Caco-2 (cell line): ENCODE measurements around the gene SHF. TPM values are rescaled to one million over a fixed set of nuclear protein-coding genes. Genes with fewer than 3 reads are reported as not detected.

Experiments used
- BruUV-seq: library from RNA; stranded (reverse); fragments of 400-500 nt; replicated peaks from 2 replicates; lab custom pipeline; 2021; lab: Mats Ljungman, UMichigan
- CTCF ChIA-PET: fragments of 300-600 bp; sonication (Branson Sonifier 250); formaldehyde crosslinking; loops from one replicate; lab custom pipeline; 2022; ENCODE audit warnings: antibody characterized with exemption; lab: Charles Lee
- POLR2A ChIA-PET: fragments of 300-600 bp; sonication (Branson Sonifier 250); formaldehyde crosslinking; loops from one replicate; lab custom pipeline; 2022; ENCODE audit warnings: antibody characterized with exemption; lab: Charles Lee
- DNase-seq, 2 experiments: peaks; one replicate each; pipeline versions ENCODE4 v3.0.0 to v3.0.0-alpha.2; 2020 to 2022
- H3K27me3 ChIP-seq: replicated peaks from 2 replicates; pipeline ENCODE4 v1.6.0; 2011; ENCODE audit warnings: low read length; ENCODE audit not compliant: control insufficient read depth, insufficient read depth
- H3K36me3 ChIP-seq: 2 replicates; pipeline ENCODE4 v1.5.1; 2011; ENCODE audit warnings: low read length; ENCODE audit not compliant: control insufficient read depth, insufficient read depth
- H3K4me1 ChIP-seq: fragments of 250-450 bp; sonication (Bioruptor Pico); 2 replicates; pipeline ENCODE4 v1.5.1; 2020; ENCODE audit warnings: mild to moderate bottlenecking
- H3K4me3 ChIP-seq: 2 replicates; pipeline ENCODE4 v1.5.1; 2011; ENCODE audit warnings: low read depth, mild to moderate bottlenecking, control low read depth, low read length
- H3K9me3 ChIP-seq: fragments of 250-450 bp; sonication (Bioruptor Pico); 2 replicates; pipeline ENCODE4 v1.5.1; 2020; ENCODE audit warnings: mild to moderate bottlenecking, moderate library complexity
- H3K27ac Mint-ChIP-seq: one replicate; pipeline ENCODE4 v1.8.0; 2022; ENCODE audit warnings: mixed read lengths; ENCODE audit not compliant: unreplicated experiment
- H3K27me3 Mint-ChIP-seq: one replicate; pipeline ENCODE4 v1.8.0; 2022; ENCODE audit warnings: mixed read lengths; ENCODE audit not compliant: insufficient read depth, unreplicated experiment
- H3K36me3 Mint-ChIP-seq: one replicate; pipeline ENCODE4 v1.8.0; 2022; ENCODE audit warnings: mild to moderate bottlenecking, mixed read lengths; ENCODE audit not compliant: insufficient read depth, unreplicated experiment
- H3K4me1 Mint-ChIP-seq: one replicate; pipeline ENCODE4 v1.8.0; 2022; ENCODE audit warnings: low read depth, mixed read lengths; ENCODE audit not compliant: unreplicated experiment
- H3K4me3 Mint-ChIP-seq: one replicate; pipeline ENCODE4 v1.8.0; 2022; ENCODE audit warnings: mild to moderate bottlenecking, moderate library complexity, mixed read lengths; ENCODE audit not compliant: unreplicated experiment
- H3K9me3 Mint-ChIP-seq: one replicate; pipeline ENCODE4 v1.8.0; 2022; ENCODE audit warnings: mixed read lengths; ENCODE audit not compliant: unreplicated experiment
- CTCF ChIP-seq, 2 experiments: fragments of 200-600 bp in 1 of 2; IDR thresholded peaks; 1 replicate in 1 of 2; 2 replicates in 1 of 2; pipeline versions ENCODE4 v1.5.1 to v1.8.0; 2011 to 2022; ENCODE audit warnings: antibody characterized with exemption in 1 of 2, control low read depth in 1 of 2, inconsistent platforms in 1 of 2, low read depth in 1 of 2, low read length in 1 of 2, mild to moderate bottlenecking in 1 of 2, moderate library complexity in 1 of 2; ENCODE audit not compliant: insufficient read depth in 1 of 2, severe bottlenecking in 1 of 2, unreplicated experiment in 1 of 2
- intact Hi-C: fragments of 100-400 bp; cut with micrococcal nuclease; formaldehyde crosslinking; loops from one replicate; pipeline ENCODE4 v1.10.0; 2022; ENCODE audit not compliant: unreplicated experiment
- total RNA-seq: library from RNA; stranded (reverse); gene quantifications from 2 replicates; pipeline ENCODE4 v1.2.3, GENCODE V29; 2022

SHF gene
- total RNA-seq, 1 experiment from 2014 or later = 11.9 TPM

- POLR2A ChIA-PET = no interaction called here
- H3K4me1 ChIP-seq = no peaks in the 10 kb centered on the region
- H3K4me3 Mint-ChIP-seq = no peak overlapping the region
- no peaks in the 10 kb centered on the region for H3K9me3 ChIP-seq
- no peaks in the 10 kb centered on the region for H3K27me3 ChIP-seq
- DNase-seq = no peak
- 0 out of 2 replicates have a peak, but pooled peaks cover 1% of the 10 kb centered on the region for H3K36me3 ChIP-seq
- BruUV-seq = no TSS peak
- no peak for TF ChIP-seq CTCF (IDR thresholded peaks at IDR 0.05; ENCODE audit: insufficient read depth in 1 of 2, low read depth in 1 of 2, low read length in 1 of 2, severe bottlenecking in 1 of 2, unreplicated experiment in 1 of 2)
- intact Hi-C loops = no loop called here
- CTCF ChIA-PET = interaction anchor here (2.0 kb wide), 1 partner anchor 17 kb away, joined by 6 read pairs; no protein-coding TSS in a partner anchor
- H3K36me3 Mint-ChIP-seq = no peaks in the 10 kb centered on the region
- no peak overlapping the region for H3K27ac Mint-ChIP-seq
- no peak overlapping the region for H3K4me3 ChIP-seq
- no peaks in the 10 kb centered on the region for H3K9me3 Mint-ChIP-seq
- no peaks in the 10 kb centered on the region for H3K27me3 Mint-ChIP-seq
- H3K4me1 Mint-ChIP-seq = no peaks in the 10 kb centered on the region
Observed at GRCh38 chr15:45180201-45180600, 7.6 kb downstream of the SHF start.

- H3K4me1 Mint-ChIP-seq = no peaks in the 10 kb centered on the region
- H3K36me3 Mint-ChIP-seq = no peaks in the 10 kb centered on the region
- no peak overlapping the region for H3K4me3 Mint-ChIP-seq
- no peaks in the 10 kb centered on the region for H3K9me3 Mint-ChIP-seq
- TF ChIP-seq CTCF (IDR thresholded peaks at IDR 0.05; ENCODE audit: insufficient read depth in 1 of 2, low read depth in 1 of 2, low read length in 1 of 2, severe bottlenecking in 1 of 2, unreplicated experiment in 1 of 2) = peak; percentile 37 to 49
- H3K27me3 ChIP-seq = no peaks in the 10 kb centered on the region
- H3K27ac Mint-ChIP-seq = no peak overlapping the region
- no peaks in the 10 kb centered on the region for H3K9me3 ChIP-seq
- intact Hi-C loops = no loop called here
- no TSS peak for BruUV-seq
- POLR2A ChIA-PET = no interaction called here
- peak in 1 of 2 experiments; percentile 54 for DNase-seq
- no peak overlapping the region for H3K4me3 ChIP-seq
- H3K27me3 Mint-ChIP-seq = no peaks in the 10 kb centered on the region
- H3K4me1 ChIP-seq = no peaks in the 10 kb centered on the region
- CTCF ChIA-PET = interaction anchor here (2.0 kb wide), 1 partner anchor 16 kb away, joined by 6 read pairs; no protein-coding TSS in a partner anchor
- 0 out of 2 replicates have a peak, but pooled peaks cover 1% of the 10 kb centered on the region for H3K36me3 ChIP-seq
Observed at GRCh38 chr15:45179221-45179985, 8.4 kb downstream of the SHF start.

GRCh38 chr15:45177285-45177684, 10.5 kb downstream of the SHF start:
- Histone ChIP-seq H3K4me3 (no peak overlapping the region), H3K9me3 (no peaks in the 10 kb centered on the region), H3K4me1 (no peaks in the 10 kb centered on the region), H3K36me3 (0 out of 2 replicates have a peak, but pooled peaks cover 1% of the 10 kb centered on the region), H3K27me3 (no peaks in the 10 kb centered on the region)
- Mint-ChIP-seq H3K36me3 (no peaks in the 10 kb centered on the region), H3K4me1 (no peaks in the 10 kb centered on the region), H3K4me3 (no peak overlapping the region), H3K27ac (no peak overlapping the region), H3K9me3 (no peaks in the 10 kb centered on the region), H3K27me3 (no peaks in the 10 kb centered on the region)
- DNase-seq = no peak
- ChIA-PET CTCF (no interaction called here), POLR2A (no interaction called here)
- no peak for TF ChIP-seq CTCF (IDR thresholded peaks at IDR 0.05; ENCODE audit: insufficient read depth in 1 of 2, low read depth in 1 of 2, low read length in 1 of 2, severe bottlenecking in 1 of 2, unreplicated experiment in 1 of 2)
- BruUV-seq = no TSS peak
- intact Hi-C loops = no loop called here
